ENCODE measurements around the gene ATP6V0A4. TPM values are rescaled to one million over a fixed set of nuclear protein-coding genes. Genes with fewer than 3 reads are reported as not detected.
"Not testable (repeated sequence)": the region's sequence is repeated elsewhere in the genome, so short reads cannot be mapped to it uniquely, and the experiment has no call there.

Gene ATP6V0A4
- total RNA-seq, 1 donor from 2014 or later = not detected

DNA sequence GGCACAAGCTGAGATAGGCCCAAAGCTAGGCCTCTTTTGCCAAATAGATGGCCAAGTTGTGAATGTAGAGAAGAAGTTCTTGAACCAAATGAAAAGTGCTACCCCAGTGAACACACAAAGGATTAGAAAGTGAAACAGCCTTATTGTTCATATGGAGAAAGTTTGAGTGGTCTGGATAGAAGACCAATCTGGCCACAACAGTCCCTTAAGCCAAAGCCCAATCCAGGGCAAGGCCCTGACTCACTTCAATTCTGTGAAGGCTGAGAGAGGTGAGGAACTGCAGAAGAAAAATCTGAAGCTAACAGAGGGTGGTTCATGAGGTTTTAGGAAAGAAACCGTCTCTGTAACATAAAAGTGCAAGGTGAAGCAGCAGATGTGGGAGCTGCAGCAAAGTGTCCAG, 18.7 kb upstream of the ATP6V0A4 start:
- TF ChIP-seq, protein P1, sequence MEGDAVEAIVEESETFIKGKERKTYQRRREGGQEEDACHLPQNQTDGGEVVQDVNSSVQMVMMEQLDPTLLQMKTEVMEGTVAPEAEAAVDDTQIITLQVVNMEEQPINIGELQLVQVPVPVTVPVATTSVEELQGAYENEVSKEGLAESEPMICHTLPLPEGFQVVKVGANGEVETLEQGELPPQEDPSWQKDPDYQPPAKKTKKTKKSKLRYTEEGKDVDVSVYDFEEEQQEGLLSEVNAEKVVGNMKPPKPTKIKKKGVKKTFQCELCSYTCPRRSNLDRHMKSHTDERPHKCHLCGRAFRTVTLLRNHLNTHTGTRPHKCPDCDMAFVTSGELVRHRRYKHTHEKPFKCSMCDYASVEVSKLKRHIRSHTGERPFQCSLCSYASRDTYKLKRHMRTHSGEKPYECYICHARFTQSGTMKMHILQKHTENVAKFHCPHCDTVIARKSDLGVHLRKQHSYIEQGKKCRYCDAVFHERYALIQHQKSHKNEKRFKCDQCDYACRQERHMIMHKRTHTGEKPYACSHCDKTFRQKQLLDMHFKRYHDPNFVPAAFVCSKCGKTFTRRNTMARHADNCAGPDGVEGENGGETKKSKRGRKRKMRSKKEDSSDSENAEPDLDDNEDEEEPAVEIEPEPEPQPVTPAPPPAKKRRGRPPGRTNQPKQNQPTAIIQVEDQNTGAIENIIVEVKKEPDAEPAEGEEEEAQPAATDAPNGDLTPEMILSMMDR (IDR thresholded peaks at IDR 0.05) = no peak
- no peaks in the 10 kb centered on the region for H3K27me3 ChIP-seq
- H3K9me3 ChIP-seq = no peaks in the 10 kb centered on the region
- intact Hi-C loops (cut with DNase I) = no loop called here
- H3K4me1 ChIP-seq = no peaks in the 10 kb centered on the region
- H3K27ac ChIP-seq = no peak overlapping the region
- no peak for DNase-seq (ENCODE audit: low spot score in 2 of 2)
- H3K36me3 ChIP-seq = no peaks in the 10 kb centered on the region
- no peak overlapping the region for H3K4me3 ChIP-seq

DNA sequence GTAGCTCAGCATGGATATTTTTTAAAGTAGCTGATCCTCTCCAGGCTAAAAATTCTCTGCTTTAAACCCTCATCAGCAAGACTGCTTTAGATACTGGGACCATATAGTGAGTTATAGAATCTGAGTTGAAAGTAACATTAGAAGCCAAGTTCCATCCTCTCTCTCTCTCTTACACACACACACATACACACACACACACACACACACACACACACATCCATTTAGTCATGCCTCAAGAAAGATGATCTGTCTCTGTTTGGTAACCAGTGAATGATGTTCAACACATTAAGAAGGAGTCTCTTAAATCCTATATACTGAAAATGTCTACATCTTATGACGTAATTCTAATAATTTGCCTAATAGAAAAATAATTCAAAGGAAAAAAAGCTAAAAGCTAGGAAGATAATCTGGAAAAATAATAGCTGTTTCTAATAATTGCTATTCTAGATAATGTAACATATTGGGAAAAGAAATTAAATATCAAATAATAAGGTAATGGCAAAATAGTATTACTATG, 16.9 kb upstream of the ATP6V0A4 start:
- Histone ChIP-seq H3K4me1 (no peaks in the 10 kb centered on the region), H3K9me3 (no peaks in the 10 kb centered on the region), H3K27me3 (no peaks in the 10 kb centered on the region), H3K4me3 (no peak overlapping the region), H3K36me3 (no peaks in the 10 kb centered on the region), H3K27ac (no peak overlapping the region)
- intact Hi-C loops (cut with DNase I) = no loop called here
- no peak for DNase-seq (ENCODE audit: low spot score in 2 of 2)
- TF ChIP-seq, protein P1 (IDR thresholded peaks at IDR 0.05) = no peak

DNA sequence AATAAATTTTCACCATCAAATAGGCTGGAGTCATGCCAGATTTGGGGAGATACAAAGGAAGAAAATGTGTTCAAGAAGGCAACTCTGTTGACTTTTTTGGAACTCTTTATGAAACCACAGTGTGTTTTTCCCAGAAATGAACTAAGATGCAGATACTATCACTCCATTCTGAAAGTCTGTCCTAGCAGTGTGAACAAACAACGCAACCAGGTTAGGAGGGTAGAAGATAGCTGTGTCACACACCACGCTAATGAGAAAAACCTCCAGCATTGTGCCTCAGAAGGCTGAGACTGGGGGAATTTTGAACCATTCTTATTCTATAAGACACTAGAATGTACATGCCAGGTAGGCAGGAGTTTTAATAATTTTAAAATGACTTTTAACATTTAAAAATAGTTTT, 15.9 kb upstream of the ATP6V0A4 start:
- H3K4me3 ChIP-seq = no peak overlapping the region
- H3K9me3 ChIP-seq = no peaks in the 10 kb centered on the region
- H3K27me3 ChIP-seq = no peaks in the 10 kb centered on the region
- TF ChIP-seq, protein P1 (IDR thresholded peaks at IDR 0.05) = no peak
- intact Hi-C loops (cut with DNase I) = no loop called here
- no peaks in the 10 kb centered on the region for H3K36me3 ChIP-seq
- H3K27ac ChIP-seq = no peak overlapping the region
- no peak for DNase-seq (ENCODE audit: low spot score in 2 of 2)
- H3K4me1 ChIP-seq = no peaks in the 10 kb centered on the region

DNA sequence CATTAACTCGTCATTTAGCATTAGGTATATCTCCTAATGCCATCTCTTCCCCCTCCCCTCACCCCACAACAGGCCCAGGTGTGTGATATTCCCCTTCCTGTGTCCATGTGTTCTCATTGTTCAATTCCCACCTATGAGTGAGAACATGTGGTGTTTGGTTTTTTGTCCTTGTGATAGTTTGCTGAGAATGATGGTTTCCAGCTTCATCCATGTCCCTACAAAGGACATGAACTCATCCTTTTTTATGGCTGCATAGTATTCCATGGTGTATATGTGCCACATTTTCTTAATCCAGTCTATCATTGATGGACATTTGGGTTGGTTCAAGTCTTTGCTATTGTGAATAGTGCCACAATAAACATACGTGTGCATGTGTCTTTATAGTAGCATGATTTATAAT, 13.3 kb upstream of the ATP6V0A4 start:
- H3K27ac ChIP-seq; H3K27me3 ChIP-seq; H3K9me3 ChIP-seq; H3K4me1 ChIP-seq; H3K36me3 ChIP-seq; H3K4me3 ChIP-seq; DNase-seq (ENCODE audit: low spot score in 2 of 2); intact Hi-C loops (cut with DNase I): not testable (repeated sequence)

DNA sequence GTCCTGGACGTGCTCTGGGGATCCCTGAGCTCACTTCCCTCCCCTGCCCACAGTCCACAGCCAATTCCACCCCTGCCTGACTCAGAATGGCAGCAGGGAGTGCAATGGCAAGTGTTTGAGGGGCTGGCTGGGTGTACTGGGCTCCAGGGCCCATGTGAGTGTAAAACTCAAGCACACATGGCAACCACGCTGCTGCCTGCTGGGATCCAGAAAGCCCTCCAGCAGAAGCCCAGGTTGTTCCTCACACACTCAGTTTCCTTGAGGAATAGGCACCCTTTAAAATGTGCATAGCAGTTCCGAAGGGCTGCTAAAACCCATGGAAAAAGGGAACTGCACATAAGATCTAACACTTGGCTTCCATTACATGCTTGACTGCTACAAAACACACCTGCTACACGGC, 11.3 kb upstream of the ATP6V0A4 start:
- intact Hi-C loops (cut with DNase I) = no loop called here

DNA sequence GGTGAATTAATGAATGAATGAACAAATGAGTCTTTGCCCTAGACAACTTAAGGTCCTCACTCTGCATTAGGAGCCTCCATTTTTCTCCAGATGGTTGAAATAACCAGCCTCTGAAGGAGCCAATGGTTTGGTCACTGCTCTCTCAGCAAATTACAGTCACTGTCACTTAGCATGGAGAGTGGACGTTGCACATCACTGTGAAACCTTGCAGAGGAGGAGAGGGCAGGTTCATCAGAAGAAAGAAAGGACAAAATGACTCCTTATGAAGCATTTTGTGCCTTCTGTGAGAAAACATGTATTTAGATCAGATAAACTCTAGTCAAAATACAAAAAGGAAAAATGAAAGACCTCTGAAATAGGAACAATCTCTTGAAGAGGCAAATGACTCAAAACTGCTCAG, 6.6 kb upstream of the ATP6V0A4 start:
- H3K27ac ChIP-seq = no peak overlapping the region
- H3K4me3 ChIP-seq = no peak overlapping the region
- H3K9me3 ChIP-seq = no peaks in the 10 kb centered on the region
- intact Hi-C loops (cut with DNase I) = no loop called here
- H3K4me1 ChIP-seq = no peaks in the 10 kb centered on the region
- no peaks in the 10 kb centered on the region for H3K27me3 ChIP-seq
- no peaks in the 10 kb centered on the region for H3K36me3 ChIP-seq
- TF ChIP-seq, protein P1 (IDR thresholded peaks at IDR 0.05) = no peak
- no peak for DNase-seq (ENCODE audit: low spot score in 2 of 2)

More for the DNA sequence above, 11.3 kb upstream of the ATP6V0A4 start:
- Histone ChIP-seq H3K27me3 (no peaks in the 10 kb centered on the region), H3K4me1 (no peaks in the 10 kb centered on the region), H3K36me3 (no peaks in the 10 kb centered on the region), H3K27ac (no peak overlapping the region), H3K9me3 (no peaks in the 10 kb centered on the region), H3K4me3 (no peak overlapping the region)
- TF ChIP-seq, protein P1 (IDR thresholded peaks at IDR 0.05) = no peak
- no peak for DNase-seq (ENCODE audit: low spot score in 2 of 2)

Measured in ascending aorta (tissue), 2 donors.